ENCODE measurements around the gene CAMK2D. TPM values are rescaled to one million over a fixed set of nuclear protein-coding genes. Genes with fewer than 3 reads are reported as not detected.

CAMK2D gene
- total and polyA plus RNA-seq, 7 donors: 41.2 to 183 (median 83.8) TPM

GRCh38 chr4:113528395-113528794, 233.1 kb downstream of the CAMK2D start:
- ATAC-seq: no peak
- H3K4me1 ChIP-seq: no peaks in the 10 kb centered on the region
- H3K9me3 ChIP-seq: no peaks in the 10 kb centered on the region
- H3K27ac ChIP-seq: no peak overlapping the region
- H3K4me3 ChIP-seq: no peak overlapping the region
- intact Hi-C loops (cut with DNase I): no loop called here
- H3K27me3 ChIP-seq (ENCODE audit: insufficient read depth in 3 of 3, low read length in 2 of 3): no peaks in the 10 kb centered on the region
- 84 to 90% (median 88%) methylated on average over 1 of the region's 1 CpG for WGBS, 3 donors
- TF ChIP-seq, protein P1, sequence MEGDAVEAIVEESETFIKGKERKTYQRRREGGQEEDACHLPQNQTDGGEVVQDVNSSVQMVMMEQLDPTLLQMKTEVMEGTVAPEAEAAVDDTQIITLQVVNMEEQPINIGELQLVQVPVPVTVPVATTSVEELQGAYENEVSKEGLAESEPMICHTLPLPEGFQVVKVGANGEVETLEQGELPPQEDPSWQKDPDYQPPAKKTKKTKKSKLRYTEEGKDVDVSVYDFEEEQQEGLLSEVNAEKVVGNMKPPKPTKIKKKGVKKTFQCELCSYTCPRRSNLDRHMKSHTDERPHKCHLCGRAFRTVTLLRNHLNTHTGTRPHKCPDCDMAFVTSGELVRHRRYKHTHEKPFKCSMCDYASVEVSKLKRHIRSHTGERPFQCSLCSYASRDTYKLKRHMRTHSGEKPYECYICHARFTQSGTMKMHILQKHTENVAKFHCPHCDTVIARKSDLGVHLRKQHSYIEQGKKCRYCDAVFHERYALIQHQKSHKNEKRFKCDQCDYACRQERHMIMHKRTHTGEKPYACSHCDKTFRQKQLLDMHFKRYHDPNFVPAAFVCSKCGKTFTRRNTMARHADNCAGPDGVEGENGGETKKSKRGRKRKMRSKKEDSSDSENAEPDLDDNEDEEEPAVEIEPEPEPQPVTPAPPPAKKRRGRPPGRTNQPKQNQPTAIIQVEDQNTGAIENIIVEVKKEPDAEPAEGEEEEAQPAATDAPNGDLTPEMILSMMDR (IDR thresholded peaks at IDR 0.05): no peak
- DNase-seq: no peak
- peaks cover 2 to 69% of the 10 kb centered on the region in 2 donors for H3K36me3 ChIP-seq (ENCODE audit: insufficient read depth in 1 of 2, low read depth in 1 of 2)

DNA sequence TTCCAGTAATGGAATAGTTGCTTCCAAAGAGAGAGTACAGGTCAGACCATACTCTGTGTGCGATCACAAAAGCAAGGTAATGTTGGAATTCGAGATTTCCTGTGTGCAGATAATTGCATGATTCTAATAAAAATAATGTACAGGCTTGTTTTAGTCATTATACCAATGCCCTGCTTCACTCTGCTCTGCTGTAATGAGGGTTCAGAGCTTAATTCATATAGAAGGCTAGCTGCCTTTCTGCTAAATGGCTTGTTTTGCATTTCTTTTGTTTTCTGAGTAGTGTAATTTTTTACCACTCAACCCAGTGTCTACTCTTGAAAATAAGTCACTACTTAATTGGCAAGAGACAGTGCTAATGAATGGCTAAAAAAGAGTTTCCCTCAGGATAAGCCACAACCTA, 236.0 kb downstream of the CAMK2D start:
- peaks cover 0 to 75% of the 10 kb centered on the region in 2 donors for H3K36me3 ChIP-seq (ENCODE audit: insufficient read depth in 1 of 2, low read depth in 1 of 2)
- TF ChIP-seq, protein P1 (IDR thresholded peaks at IDR 0.05): no peak
- no peaks in the 10 kb centered on the region for H3K27me3 ChIP-seq (ENCODE audit: insufficient read depth in 3 of 3, low read length in 2 of 3)
- intact Hi-C loops (cut with DNase I): no loop called here
- H3K9me3 ChIP-seq: no peaks in the 10 kb centered on the region
- no peaks in the 10 kb centered on the region for H3K4me1 ChIP-seq
- no peak for ATAC-seq
- no peak overlapping the region for H3K4me3 ChIP-seq
- H3K27ac ChIP-seq: no peak overlapping the region
- 96 to 97% (median 97%) methylated on average over 2 of the region's 2 CpGs for WGBS, 3 donors
- no peak for DNase-seq

DNA sequence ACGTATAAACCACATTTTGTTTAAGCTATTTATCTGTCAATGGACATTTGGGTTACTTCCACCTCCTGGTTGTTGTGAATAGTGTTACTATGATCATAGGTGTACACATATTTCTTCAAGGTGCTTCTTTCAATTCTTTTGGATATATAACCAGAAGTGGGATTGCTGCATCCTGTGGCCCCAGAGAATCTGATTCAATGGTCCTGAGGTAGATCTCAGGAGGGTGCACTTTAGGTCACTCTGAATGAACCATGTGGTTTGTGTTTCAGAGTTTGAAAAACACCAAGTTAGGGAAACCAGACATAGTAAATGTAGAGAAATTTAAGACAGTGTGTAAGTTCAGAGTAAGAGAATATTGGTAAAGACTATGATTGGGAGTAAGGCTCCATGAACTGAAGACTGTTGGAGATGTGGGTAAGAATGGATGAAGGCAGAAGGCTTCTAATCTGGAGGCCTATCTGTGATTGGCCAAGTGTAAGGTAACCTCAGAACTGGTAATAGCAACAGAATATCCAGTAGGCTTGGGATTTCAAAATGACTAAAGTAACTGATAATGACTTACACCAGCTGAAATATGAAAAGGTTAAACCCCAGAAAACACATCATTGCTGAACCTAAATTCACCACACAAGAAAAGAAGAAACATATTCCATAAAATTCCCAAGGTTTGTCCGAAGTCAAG, 236.9 kb downstream of the CAMK2D start:
- TF ChIP-seq, protein P1 (IDR thresholded peaks at IDR 0.05): no peak
- intact Hi-C loops (cut with DNase I): no loop called here
- 96 to 98% (median 97%) methylated on average over 2 of the region's 2 CpGs for WGBS, 3 donors

GRCh38 chr4:113524096-113524495, 237.4 kb downstream of the CAMK2D start:
- ATAC-seq: no peak
- H3K36me3 ChIP-seq (ENCODE audit: insufficient read depth in 1 of 2, low read depth in 1 of 2): peaks cover 0 to 63% of the 10 kb centered on the region in 2 donors
- no peak overlapping the region for H3K27ac ChIP-seq
- 97 to 100% (median 98%) methylated on average over 1 of the region's 1 CpG for WGBS, 3 donors
- H3K4me1 ChIP-seq: no peaks in the 10 kb centered on the region
- TF ChIP-seq, protein P1 (IDR thresholded peaks at IDR 0.05): no peak
- DNase-seq: no peak
- intact Hi-C loops (cut with DNase I): no loop called here
- H3K9me3 ChIP-seq: no peaks in the 10 kb centered on the region
- H3K4me3 ChIP-seq: no peak overlapping the region
- no peaks in the 10 kb centered on the region for H3K27me3 ChIP-seq (ENCODE audit: insufficient read depth in 3 of 3, low read length in 2 of 3)

More for the DNA sequence above, 236.9 kb downstream of the CAMK2D start:
- ATAC-seq: no peak
- H3K9me3 ChIP-seq: no peaks in the 10 kb centered on the region
- peaks cover 0 to 67% of the 10 kb centered on the region in 2 donors for H3K36me3 ChIP-seq (ENCODE audit: insufficient read depth in 1 of 2, low read depth in 1 of 2)
- H3K27ac ChIP-seq: no peak overlapping the region
- no peak overlapping the region for H3K4me3 ChIP-seq
- H3K27me3 ChIP-seq (ENCODE audit: insufficient read depth in 3 of 3, low read length in 2 of 3): no peaks in the 10 kb centered on the region
- H3K4me1 ChIP-seq: no peaks in the 10 kb centered on the region
- no peak for DNase-seq

- Histone ChIP-seq H3K27me3 (ENCODE audit: insufficient read depth in 3 of 3, low read length in 2 of 3) (no peaks in the 10 kb centered on the region), H3K4me3 (no peak overlapping the region), H3K36me3 (ENCODE audit: insufficient read depth in 1 of 2, low read depth in 1 of 2) (peaks cover 0 to 55% of the 10 kb centered on the region in 2 donors), H3K27ac (no peak overlapping the region), H3K4me1 (no peaks in the 10 kb centered on the region), H3K9me3 (no peaks in the 10 kb centered on the region)
- TF ChIP-seq, protein P1 (IDR thresholded peaks at IDR 0.05): no peak
- 97 to 100% (median 98%) methylated on average over 2 of the region's 2 CpGs for WGBS, 3 donors
- intact Hi-C loops (cut with DNase I): no loop called here
- DNase-seq (no peak), ATAC-seq (no peak)
These were observed 239.1 kb downstream of the CAMK2D start for GRCh38 chr4:113522433-113522832.

Measured in psoas muscle (tissue), 8 donors.